ENCODE measurements around the gene NLRX1.
"Not testable (repeated sequence)": the region's sequence is repeated elsewhere in the genome, so short reads cannot be mapped to it uniquely, and the experiment has no call there.

The NLRX1 gene

GRCh38 chr11:119168471-119169281, at the start of gene NLRX1:
Gene NLRX1 (plus strand): TSS chr11:119168725. CDS start chr11:119171404, 2,679 bp downstream.
- DNase-seq (ENCODE audit: low read depth, low spot score) = peak; percentile 61
- peak within 1 kb of the TSS; percentile 60 for H3K4me3 ChIP-seq (ENCODE audit: low read length)
- H3K36me3 ChIP-seq (ENCODE audit: control insufficient read depth, insufficient read depth, low read length) = no peaks in the 10 kb centered on the region
- no peaks in the 10 kb centered on the region for H3K4me1 ChIP-seq (ENCODE audit: control insufficient read depth, insufficient read depth, low read length)
- no peaks in the 10 kb centered on the region for H3K27me3 ChIP-seq (ENCODE audit: control insufficient read depth, insufficient read depth, low read length)
- WGBS (ENCODE audit: insufficient coverage, insufficient read length) = no CpG with 5 or more reads among the region's 63 CpGs
- H3K27ac ChIP-seq (ENCODE audit: low read length) = no peak within 1 kb of the TSS
- H3K9me3 ChIP-seq (ENCODE audit: control insufficient read depth, insufficient read depth, low read length) = no peaks in the 10 kb centered on the region

- WGBS (ENCODE audit: insufficient coverage, insufficient read length) = no CpG with 5 or more reads among the region's 1 CpG
- H3K9me3 ChIP-seq (ENCODE audit: control insufficient read depth, insufficient read depth, low read length) = no peaks in the 10 kb centered on the region
- no peaks in the 10 kb centered on the region for H3K36me3 ChIP-seq (ENCODE audit: control insufficient read depth, insufficient read depth, low read length)
- H3K27ac ChIP-seq (ENCODE audit: low read length) = no peak overlapping the region
- H3K4me1 ChIP-seq (ENCODE audit: control insufficient read depth, insufficient read depth, low read length) = no peaks in the 10 kb centered on the region
- no peaks in the 10 kb centered on the region for H3K27me3 ChIP-seq (ENCODE audit: control insufficient read depth, insufficient read depth, low read length)
- no peak for DNase-seq (ENCODE audit: low read depth, low spot score)
- H3K4me3 ChIP-seq (ENCODE audit: low read length) = no peak overlapping the region
Observed at GRCh38 chr11:119118946-119119345, 49.6 kb upstream of the NLRX1 start.

GRCh38 chr11:119120639-119121007, 47.9 kb upstream of the NLRX1 start:
- no peak for DNase-seq (ENCODE audit: low read depth, low spot score)
- no peak overlapping the region for H3K27ac ChIP-seq (ENCODE audit: low read length)
- no peaks in the 10 kb centered on the region for H3K36me3 ChIP-seq (ENCODE audit: control insufficient read depth, insufficient read depth, low read length)
- H3K4me1 ChIP-seq (ENCODE audit: control insufficient read depth, insufficient read depth, low read length) = no peaks in the 10 kb centered on the region
- no peaks in the 10 kb centered on the region for H3K27me3 ChIP-seq (ENCODE audit: control insufficient read depth, insufficient read depth, low read length)
- WGBS (ENCODE audit: insufficient coverage, insufficient read length) = no CpG with 5 or more reads among the region's 5 CpGs
- peak overlapping the region; percentile 52; the same call in 1 of the 2 replicates for H3K4me3 ChIP-seq (ENCODE audit: low read length)
- H3K9me3 ChIP-seq (ENCODE audit: control insufficient read depth, insufficient read depth, low read length) = no peaks in the 10 kb centered on the region

- peak; percentile 99 for DNase-seq (ENCODE audit: low read depth, low spot score)
- no CpG with 5 or more reads among the region's 54 CpGs for WGBS (ENCODE audit: insufficient coverage, insufficient read length)
- peak within 1 kb of the TSS; percentile 94 for H3K4me3 ChIP-seq (ENCODE audit: low read length)
- H3K36me3 ChIP-seq (ENCODE audit: control insufficient read depth, insufficient read depth, low read length) = no peaks in the 10 kb centered on the region
- H3K27ac ChIP-seq (ENCODE audit: low read length) = no peak within 1 kb of the TSS
- H3K4me1 ChIP-seq (ENCODE audit: control insufficient read depth, insufficient read depth, low read length) = no peaks in the 10 kb centered on the region
- H3K9me3 ChIP-seq (ENCODE audit: control insufficient read depth, insufficient read depth, low read length) = no peaks in the 10 kb centered on the region
- no peaks in the 10 kb centered on the region for H3K27me3 ChIP-seq (ENCODE audit: control insufficient read depth, insufficient read depth, low read length)
Observed at GRCh38 chr11:119121008-119121810, 47.3 kb upstream of the NLRX1 start, which contains the start of gene HINFP. Gene HINFP (plus strand): TSS chr11:119121580. CDS start chr11:119126945, 5,365 bp downstream.

- WGBS (ENCODE audit: insufficient coverage, insufficient read length) = no CpG with 5 or more reads among the region's 20 CpGs
- Histone ChIP-seq H3K27me3 (ENCODE audit: control insufficient read depth, insufficient read depth, low read length) (no peaks in the 10 kb centered on the region), H3K27ac (ENCODE audit: low read length) (no peak overlapping the region), H3K36me3 (ENCODE audit: control insufficient read depth, insufficient read depth, low read length) (no peaks in the 10 kb centered on the region), H3K4me1 (ENCODE audit: control insufficient read depth, insufficient read depth, low read length) (no peaks in the 10 kb centered on the region), H3K9me3 (ENCODE audit: control insufficient read depth, insufficient read depth, low read length) (no peaks in the 10 kb centered on the region), H3K4me3 (ENCODE audit: low read length) (peak overlapping the region; percentile 94)
- DNase-seq (ENCODE audit: low read depth, low spot score) = no peak
Observed at GRCh38 chr11:119121811-119122124, 46.8 kb upstream of the NLRX1 start.

- H3K9me3 ChIP-seq (ENCODE audit: control insufficient read depth, insufficient read depth, low read length) = no peaks in the 10 kb centered on the region
- no peak overlapping the region for H3K4me3 ChIP-seq (ENCODE audit: low read length)
- H3K36me3 ChIP-seq (ENCODE audit: control insufficient read depth, insufficient read depth, low read length) = peaks cover 3% of the 10 kb centered on the region; the same call in 1 of the 2 replicates
- WGBS (ENCODE audit: insufficient coverage, insufficient read length) = no CpG with 5 or more reads among the region's 6 CpGs
- H3K27me3 ChIP-seq (ENCODE audit: control insufficient read depth, insufficient read depth, low read length) = no peaks in the 10 kb centered on the region
- no peak overlapping the region for H3K27ac ChIP-seq (ENCODE audit: low read length)
- no peak for DNase-seq (ENCODE audit: low read depth, low spot score)
- H3K4me1 ChIP-seq (ENCODE audit: control insufficient read depth, insufficient read depth, low read length) = no peaks in the 10 kb centered on the region
Observed at GRCh38 chr11:119125821-119126220, 42.7 kb upstream of the NLRX1 start.

- DNase-seq (ENCODE audit: low read depth, low spot score) = no peak
- H3K4me3 ChIP-seq (ENCODE audit: low read length) = no peak overlapping the region
- H3K9me3 ChIP-seq (ENCODE audit: control insufficient read depth, insufficient read depth, low read length) = no peaks in the 10 kb centered on the region
- no peak overlapping the region for H3K27ac ChIP-seq (ENCODE audit: low read length)
- peaks cover 10% of the 10 kb centered on the region; the same call in 1 of the 2 replicates for H3K36me3 ChIP-seq (ENCODE audit: control insufficient read depth, insufficient read depth, low read length)
- H3K27me3 ChIP-seq (ENCODE audit: control insufficient read depth, insufficient read depth, low read length) = no peaks in the 10 kb centered on the region
- no peaks in the 10 kb centered on the region for H3K4me1 ChIP-seq (ENCODE audit: control insufficient read depth, insufficient read depth, low read length)
- no CpG with 5 or more reads among the region's 5 CpGs for WGBS (ENCODE audit: insufficient coverage, insufficient read length)
Observed at GRCh38 chr11:119126675-119127268, 41.8 kb upstream of the NLRX1 start.

- Histone ChIP-seq H3K27ac (ENCODE audit: low read length) (no peak overlapping the region), H3K4me3 (ENCODE audit: low read length) (no peak overlapping the region), H3K36me3 (ENCODE audit: control insufficient read depth, insufficient read depth, low read length) (peaks cover 30% of the 10 kb centered on the region), H3K4me1 (ENCODE audit: control insufficient read depth, insufficient read depth, low read length) (no peaks in the 10 kb centered on the region), H3K27me3 (ENCODE audit: control insufficient read depth, insufficient read depth, low read length) (no peaks in the 10 kb centered on the region), H3K9me3 (ENCODE audit: control insufficient read depth, insufficient read depth, low read length) (no peaks in the 10 kb centered on the region)
- DNase-seq (ENCODE audit: low read depth, low spot score) = no peak
- WGBS (ENCODE audit: insufficient coverage, insufficient read length) = no CpG with 5 or more reads among the region's 3 CpGs
Observed at GRCh38 chr11:119130662-119131061, 37.9 kb upstream of the NLRX1 start.

- Histone ChIP-seq H3K36me3 (ENCODE audit: control insufficient read depth, insufficient read depth, low read length) (peaks cover 30% of the 10 kb centered on the region), H3K4me3 (ENCODE audit: low read length) (no peak overlapping the region), H3K27me3 (ENCODE audit: control insufficient read depth, insufficient read depth, low read length) (no peaks in the 10 kb centered on the region), H3K9me3 (ENCODE audit: control insufficient read depth, insufficient read depth, low read length) (no peaks in the 10 kb centered on the region), H3K4me1 (ENCODE audit: control insufficient read depth, insufficient read depth, low read length) (no peaks in the 10 kb centered on the region), H3K27ac (ENCODE audit: low read length) (no peak overlapping the region)
- no CpG with 5 or more reads among the region's 4 CpGs for WGBS (ENCODE audit: insufficient coverage, insufficient read length)
- no peak for DNase-seq (ENCODE audit: low read depth, low spot score)
Observed at GRCh38 chr11:119134389-119134978, 34.0 kb upstream of the NLRX1 start.

GRCh38 chr11:119139276-119139675, 29.2 kb upstream of the NLRX1 start:
- not testable (repeated sequence) for H3K27ac ChIP-seq (ENCODE audit: low read length); H3K36me3 ChIP-seq (ENCODE audit: control insufficient read depth, insufficient read depth, low read length); H3K4me1 ChIP-seq (ENCODE audit: control insufficient read depth, insufficient read depth, low read length); DNase-seq (ENCODE audit: low read depth, low spot score); H3K27me3 ChIP-seq (ENCODE audit: control insufficient read depth, insufficient read depth, low read length); H3K4me3 ChIP-seq (ENCODE audit: low read length); H3K9me3 ChIP-seq (ENCODE audit: control insufficient read depth, insufficient read depth, low read length)
- no CpG with 5 or more reads among the region's 10 CpGs for WGBS (ENCODE audit: insufficient coverage, insufficient read length)
